Middle frontal gyrus (tissue), 1 donor: ENCODE results near the gene CXCL11.
A peak's percentile ranks its signal among the peaks of the same experiment; 100 is the strongest.
"Not testable (repeated sequence)": the region's sequence is repeated elsewhere in the genome, so short reads cannot be mapped to it uniquely, and the experiment has no call there.

Experiments
- DNase-seq: peaks from one replicate; pipeline ENCODE4 v3.0.0-alpha.2; 2015; ENCODE audit warnings: low spot score; ENCODE audit errors: extremely low spot score

The CXCL11 gene

GRCh38 chr4:76002176-76002575 lies 33.7 kb downstream of the CXCL11 start:
- DNase-seq: no peak

- DNase-seq: no peak
Observed at GRCh38 chr4:76001700-76002099, 34.2 kb downstream of the CXCL11 start.

GRCh38 chr4:76000279-76000678 lies 35.6 kb downstream of the CXCL11 start:
- DNase-seq: no peak

GRCh38 chr4:75998525-75999147 lies 37.2 kb downstream of the CXCL11 start:
- not testable (repeated sequence) for DNase-seq

GRCh38 chr4:75997946-75998345 lies 37.9 kb downstream of the CXCL11 start:
- DNase-seq: no peak

- no peak for DNase-seq
Observed at GRCh38 chr4:75997081-75997480, 38.8 kb downstream of the CXCL11 start.

GRCh38 chr4:75995727-75996126 lies 40.1 kb downstream of the CXCL11 start:
- peak; percentile 12 for DNase-seq

- DNase-seq: no peak
Observed at GRCh38 chr4:75992462-75992861, 43.4 kb downstream of the CXCL11 start.

GRCh38 chr4:75989846-75990528 lies 45.9 kb downstream of the CXCL11 start:
- DNase-seq: no peak

GRCh38 chr4:75985116-75985515 lies 50.8 kb downstream of the CXCL11 start:
- DNase-seq: no peak
